ENCODE results near the gene KIF13A. TPM values are rescaled to one million over a fixed set of nuclear protein-coding genes. Genes with fewer than 3 reads are reported as not detected.
A peak's percentile ranks its signal among the peaks of the same experiment; 100 is the strongest.

KIF13A gene
- total RNA-seq, 3 donors from 2014 or later (not counting 1 experiment from before 2014, with no cell fraction given), result 15.0 to 26.4 (median 19.5) TPM

GRCh38 chr6:17932330-17932852 lies 55.0 kb downstream of the KIF13A start:
- H3K36me3 ChIP-seq (ENCODE audit: control insufficient read depth, insufficient read depth, low read length), result no peaks in the 10 kb centered on the region
- Mint-ChIP-seq H3K27me3 (ENCODE audit: low read depth in 2 of 2) (no peaks in the 10 kb centered on the region), H3K9me3 (no peaks in the 10 kb centered on the region), H3K27ac (peak overlapping the region; percentile 85 to 87), H3K4me3 (peak overlapping the region; percentile 76), H3K36me3 (no peaks in the 10 kb centered on the region), H3K4me1 (peaks cover 32 to 70% of the 10 kb centered on the region in 2 donors)
- no peak for TF ChIP-seq CTCF (IDR thresholded peaks at IDR 0.05)
- WGBS (ENCODE audit: insufficient coverage), result 40% methylated on average over 5 of the region's 5 CpGs
- H3K4me3 ChIP-seq (ENCODE audit: low read length), result no peak overlapping the region
- no peaks in the 10 kb centered on the region for H3K27me3 ChIP-seq (ENCODE audit: control insufficient read depth, insufficient read depth, low read length)
- ATAC-seq, result peak; percentile 82 to 85 (median 82)
- peaks cover 15% of the 10 kb centered on the region for H3K4me1 ChIP-seq (ENCODE audit: control insufficient read depth, insufficient read depth, low read length)
- DNase-seq, result peak in 1 of 2 donors; percentile 35
- intact Hi-C loops (cut with micrococcal nuclease), result loop anchor here (1.0 to 2.0 kb wide), 2 partner anchors 25 to 56 kb away; no protein-coding TSS in a partner anchor
- H3K27ac ChIP-seq (ENCODE audit: low read length), result peak overlapping the region; percentile 44
- H3K9me3 ChIP-seq (ENCODE audit: control insufficient read depth, insufficient read depth, low read length), result no peaks in the 10 kb centered on the region

DNA sequence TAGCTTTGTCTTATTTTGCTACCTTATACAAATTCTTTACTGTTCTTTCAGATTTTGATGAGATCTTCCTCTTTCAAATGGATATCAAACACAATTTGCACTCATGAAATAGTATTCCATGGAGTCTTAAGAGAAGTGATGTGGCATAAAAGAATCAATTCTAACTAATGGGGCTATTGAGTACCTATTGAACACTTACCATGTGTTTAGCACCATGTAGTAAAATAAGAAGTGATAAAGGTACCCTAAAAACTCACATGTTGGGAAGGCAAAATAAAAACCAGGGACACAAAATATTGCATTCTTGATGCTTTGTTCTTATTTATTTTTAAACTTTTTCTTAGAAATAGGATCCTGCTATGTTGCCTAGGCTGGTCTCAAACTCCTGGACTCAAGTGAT lies 56.2 kb downstream of the KIF13A start:
- intact Hi-C loops (cut with micrococcal nuclease), result no loop called here
- H3K4me1 ChIP-seq (ENCODE audit: control insufficient read depth, insufficient read depth, low read length), result peaks cover 15% of the 10 kb centered on the region
- no peak overlapping the region for H3K4me3 Mint-ChIP-seq
- no peak for DNase-seq
- H3K27ac ChIP-seq (ENCODE audit: low read length), result no peak overlapping the region
- no peaks in the 10 kb centered on the region for H3K9me3 Mint-ChIP-seq
- H3K27me3 Mint-ChIP-seq (ENCODE audit: low read depth in 2 of 2), result no peaks in the 10 kb centered on the region
- H3K36me3 ChIP-seq (ENCODE audit: control insufficient read depth, insufficient read depth, low read length), result no peaks in the 10 kb centered on the region
- H3K4me3 ChIP-seq (ENCODE audit: low read length), result no peak overlapping the region
- no peaks in the 10 kb centered on the region for H3K9me3 ChIP-seq (ENCODE audit: control insufficient read depth, insufficient read depth, low read length)
- no peaks in the 10 kb centered on the region for H3K36me3 Mint-ChIP-seq
- no peak for ATAC-seq
- no peak for TF ChIP-seq CTCF (IDR thresholded peaks at IDR 0.05)
- H3K27ac Mint-ChIP-seq, result peak overlapping the region; percentile 85 to 87
- peaks cover 36 to 72% of the 10 kb centered on the region in 2 donors for H3K4me1 Mint-ChIP-seq
- H3K27me3 ChIP-seq (ENCODE audit: control insufficient read depth, insufficient read depth, low read length), result no peaks in the 10 kb centered on the region

- no peaks in the 10 kb centered on the region for H3K9me3 ChIP-seq (ENCODE audit: control insufficient read depth, insufficient read depth, low read length)
- intact Hi-C loops (cut with micrococcal nuclease), result no loop called here
- no peak overlapping the region for H3K4me3 ChIP-seq (ENCODE audit: low read length)
- H3K27me3 ChIP-seq (ENCODE audit: control insufficient read depth, insufficient read depth, low read length), result no peaks in the 10 kb centered on the region
- no peak for TF ChIP-seq CTCF (IDR thresholded peaks at IDR 0.05)
- no peak overlapping the region for H3K27ac ChIP-seq (ENCODE audit: low read length)
- ATAC-seq (no peak), DNase-seq (no peak)
- peaks cover 34 to 65% of the 10 kb centered on the region in 2 donors for H3K4me1 Mint-ChIP-seq
- H3K4me1 ChIP-seq (ENCODE audit: control insufficient read depth, insufficient read depth, low read length), result peaks cover 15% of the 10 kb centered on the region
- WGBS (ENCODE audit: insufficient coverage), result 90% methylated on average over 3 of the region's 5 CpGs
- peak overlapping the region; percentile 85 to 87 for H3K27ac Mint-ChIP-seq
- no peaks in the 10 kb centered on the region for H3K9me3 Mint-ChIP-seq
- H3K27me3 Mint-ChIP-seq (ENCODE audit: low read depth in 2 of 2), result no peaks in the 10 kb centered on the region
- no peak overlapping the region for H3K4me3 Mint-ChIP-seq
- no peaks in the 10 kb centered on the region for H3K36me3 ChIP-seq (ENCODE audit: control insufficient read depth, insufficient read depth, low read length)
- H3K36me3 Mint-ChIP-seq, result no peaks in the 10 kb centered on the region
These were observed 57.0 kb downstream of the KIF13A start for GRCh38 chr6:17930321-17930993.

All from natural killer cell (primary cell).